Lower leg skin (tissue), 3 donors: ENCODE data around the gene SLC16A1.

Experiments
- POLR2A ChIP-seq, 2 donors: fragments of 450-650 bp; IDR thresholded peaks; one replicate each; pipeline ENCODE4 v1.6.1; 2016 to 2017; ENCODE audit warnings: antibody characterized with exemption in 2 of 2, mild to moderate bottlenecking in 1 of 2, moderate library complexity in 1 of 2
- TF ChIP-seq, protein P1 (sequence below), 3 donors: fragments of 450-650 bp; IDR thresholded peaks; one replicate each; pipeline ENCODE4 v1.5.1; 2016; ENCODE audit warnings: antibody characterized with exemption in 3 of 3, mild to moderate bottlenecking in 3 of 3, moderate library complexity in 2 of 3

- no peak for TF ChIP-seq POLR2A (IDR thresholded peaks at IDR 0.05)
- TF ChIP-seq, protein P1, sequence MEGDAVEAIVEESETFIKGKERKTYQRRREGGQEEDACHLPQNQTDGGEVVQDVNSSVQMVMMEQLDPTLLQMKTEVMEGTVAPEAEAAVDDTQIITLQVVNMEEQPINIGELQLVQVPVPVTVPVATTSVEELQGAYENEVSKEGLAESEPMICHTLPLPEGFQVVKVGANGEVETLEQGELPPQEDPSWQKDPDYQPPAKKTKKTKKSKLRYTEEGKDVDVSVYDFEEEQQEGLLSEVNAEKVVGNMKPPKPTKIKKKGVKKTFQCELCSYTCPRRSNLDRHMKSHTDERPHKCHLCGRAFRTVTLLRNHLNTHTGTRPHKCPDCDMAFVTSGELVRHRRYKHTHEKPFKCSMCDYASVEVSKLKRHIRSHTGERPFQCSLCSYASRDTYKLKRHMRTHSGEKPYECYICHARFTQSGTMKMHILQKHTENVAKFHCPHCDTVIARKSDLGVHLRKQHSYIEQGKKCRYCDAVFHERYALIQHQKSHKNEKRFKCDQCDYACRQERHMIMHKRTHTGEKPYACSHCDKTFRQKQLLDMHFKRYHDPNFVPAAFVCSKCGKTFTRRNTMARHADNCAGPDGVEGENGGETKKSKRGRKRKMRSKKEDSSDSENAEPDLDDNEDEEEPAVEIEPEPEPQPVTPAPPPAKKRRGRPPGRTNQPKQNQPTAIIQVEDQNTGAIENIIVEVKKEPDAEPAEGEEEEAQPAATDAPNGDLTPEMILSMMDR (IDR thresholded peaks at IDR 0.05) = no peak
Observed at GRCh38 chr1:112904831-112905261, 51.1 kb downstream of the SLC16A1 start.
